Endothelial cell (in vitro differentiated cells): ENCODE results near the gene SELENOM. TPM values are rescaled to one million over a fixed set of nuclear protein-coding genes. Genes with fewer than 3 reads are reported as not detected.
A peak's percentile ranks its signal among the peaks of the same experiment; 100 is the strongest.

ENCODE experiments used
- DNase-seq: peaks from one replicate; pipeline ENCODE4 v3.0.0; 2021; ENCODE audit warnings: low spot score
- H3K27ac Mint-ChIP-seq: one replicate; pipeline ENCODE4 v1.8.0; 2021; ENCODE audit warnings: mixed read lengths, inconsistent platforms; ENCODE audit not compliant: unreplicated experiment
- H3K27me3 Mint-ChIP-seq: one replicate; pipeline ENCODE4 v1.8.0; 2021; ENCODE audit warnings: mild to moderate bottlenecking, moderate library complexity, mixed read lengths, inconsistent platforms; ENCODE audit not compliant: unreplicated experiment
- H3K36me3 Mint-ChIP-seq: one replicate; pipeline ENCODE4 v1.8.0; 2021; ENCODE audit warnings: mild to moderate bottlenecking, low read depth, mixed read lengths, inconsistent platforms; ENCODE audit not compliant: unreplicated experiment
- H3K4me1 Mint-ChIP-seq: one replicate; pipeline ENCODE4 v1.8.0; 2021; ENCODE audit warnings: mild to moderate bottlenecking, mixed read lengths, inconsistent platforms; ENCODE audit not compliant: unreplicated experiment
- H3K4me3 Mint-ChIP-seq: one replicate; pipeline ENCODE4 v1.8.0; 2021; ENCODE audit warnings: mild to moderate bottlenecking, mixed read lengths, inconsistent platforms; ENCODE audit not compliant: unreplicated experiment
- H3K9me3 Mint-ChIP-seq: one replicate; pipeline ENCODE4 v1.8.0; 2021; ENCODE audit warnings: mixed read lengths, inconsistent platforms; ENCODE audit not compliant: unreplicated experiment
- CTCF ChIP-seq: fragments of 200-600 bp; sonication (generic); IDR thresholded peaks from one replicate; pipeline ENCODE4 v1.5.0; 2021; ENCODE audit warnings: antibody characterized with exemption; ENCODE audit not compliant: unreplicated experiment
- total RNA-seq: library from RNA; stranded (reverse); fragmentation: NEBNext Ultra II Directional; extraction: Animal tissue kit (Norgen Biotek cat#: 25700); gene quantifications from one replicate; pipeline ENCODE4 v1.2.1, GENCODE V29; 2021; ENCODE audit not compliant: unreplicated experiment

Gene SELENOM
- total RNA-seq, 1 donor from 2014 or later = 35.4 TPM

- H3K4me1 Mint-ChIP-seq = peaks cover 20% of the 10 kb centered on the region
- H3K27ac Mint-ChIP-seq = peak overlapping the region; percentile 41
- peak overlapping the region; percentile 38 for H3K4me3 Mint-ChIP-seq
- no peaks in the 10 kb centered on the region for H3K9me3 Mint-ChIP-seq
- H3K36me3 Mint-ChIP-seq = peaks cover 28% of the 10 kb centered on the region
- peak; percentile 69 for TF ChIP-seq CTCF
- H3K27me3 Mint-ChIP-seq = peaks cover 6% of the 10 kb centered on the region
- DNase-seq = peak; percentile 51
Observed at GRCh38 chr22:31089160-31090100, 17.9 kb downstream of the SELENOM start.

- no peaks in the 10 kb centered on the region for H3K9me3 Mint-ChIP-seq
- TF ChIP-seq CTCF = no peak
- DNase-seq = no peak
- peak overlapping the region; percentile 47 for H3K4me3 Mint-ChIP-seq
- peaks cover 8% of the 10 kb centered on the region for H3K27me3 Mint-ChIP-seq
- peaks cover 30% of the 10 kb centered on the region for H3K4me1 Mint-ChIP-seq
- H3K27ac Mint-ChIP-seq = no peak overlapping the region
- H3K36me3 Mint-ChIP-seq = peaks cover 38% of the 10 kb centered on the region
Observed at GRCh38 chr22:31088233-31088986, 19.0 kb downstream of the SELENOM start.

GRCh38 chr22:31087744-31088215, 19.6 kb downstream of the SELENOM start:
- Mint-ChIP-seq H3K9me3 (no peaks in the 10 kb centered on the region), H3K4me3 (peak overlapping the region; percentile 47), H3K36me3 (peaks cover 44% of the 10 kb centered on the region), H3K27me3 (peaks cover 8% of the 10 kb centered on the region), H3K4me1 (peaks cover 35% of the 10 kb centered on the region), H3K27ac (no peak overlapping the region)
- TF ChIP-seq CTCF = no peak
- DNase-seq = no peak

- Mint-ChIP-seq H3K9me3 (no peaks in the 10 kb centered on the region), H3K27ac (peak overlapping the region; percentile 43), H3K27me3 (peaks cover 7% of the 10 kb centered on the region), H3K4me1 (peaks cover 41% of the 10 kb centered on the region), H3K36me3 (peaks cover 47% of the 10 kb centered on the region), H3K4me3 (no peak overlapping the region)
- TF ChIP-seq CTCF = no peak
- DNase-seq = no peak
Observed at GRCh38 chr22:31086703-31087330, 20.6 kb downstream of the SELENOM start.
